Testis (tissue), 2 donors: ENCODE measurements around the gene MROH2B.

Source experiments
- CTCF ChIP-seq, 3 experiments: fragments of 450-650 bp in 2 of 3; fragments of 200-600 bp in 1 of 3; sonication (generic) in 1 of 3; IDR thresholded peaks; one replicate each; pipeline ENCODE4 v1.5.1; 2016 to 2019; ENCODE audit warnings: antibody characterized with exemption in 3 of 3, mild to moderate bottlenecking in 2 of 3, moderate library complexity in 1 of 3
- POLR2A ChIP-seq: fragments of 450-650 bp; IDR thresholded peaks from one replicate; pipeline ENCODE4 v1.6.1; 2017; ENCODE audit warnings: antibody characterized with exemption, mild to moderate bottlenecking, moderate library complexity

GRCh38 chr5:40981420-40981819 is 89.7 kb downstream of the MROH2B start:
- TF ChIP-seq POLR2A = no peak
- TF ChIP-seq CTCF (IDR thresholded peaks at IDR 0.05) = no peak
